HepG2 (cell line): ENCODE measurements around the gene WDR43. TPM values are rescaled to one million over a fixed set of nuclear protein-coding genes. Genes with fewer than 3 reads are reported as not detected.

Experiments
- BHLHE40 ChIP-seq: IDR thresholded peaks from 2 replicates; pipeline ENCODE4 v1.6.1; 2011; ENCODE audit warnings: low read length, improper control_type of control experiment
- CBFB ChIP-seq: sonication (generic); formaldehyde crosslinking; IDR thresholded peaks from 2 replicates; pipeline ENCODE4 v1.4.0; 2020; ENCODE audit warnings: missing genetic modification reagents
- CERS6 ChIP-seq: sonication (generic); formaldehyde crosslinking; IDR thresholded peaks from 2 replicates; pipeline ENCODE4 v1.5.0; 2020; ENCODE audit warnings: missing genetic modification reagents
- ELF1 ChIP-seq: sonication (generic); formaldehyde crosslinking; IDR thresholded peaks from 2 replicates; pipeline ENCODE4 v1.4.0; 2020; ENCODE audit warnings: missing genetic modification reagents
- ERF ChIP-seq: IDR thresholded peaks from 2 replicates; pipeline ENCODE4 v1.6.1; 2018; ENCODE audit warnings: missing biosample characterization, missing genetic modification reagents
- KAT8 ChIP-seq: IDR thresholded peaks from 2 replicates; pipeline ENCODE4 v1.6.1; 2016; ENCODE audit warnings: missing genetic modification reagents, missing compliant biosample characterization
- KDM3A ChIP-seq: IDR thresholded peaks from 2 replicates; pipeline ENCODE4 v1.6.1; 2018; ENCODE audit warnings: low read depth, missing compliant biosample characterization
- KMT2B ChIP-seq: IDR thresholded peaks from 2 replicates; pipeline ENCODE4 v1.6.1; 2016; ENCODE audit warnings: missing genetic modification reagents, missing compliant biosample characterization
- MEIS1 ChIP-seq: sonication (generic); formaldehyde crosslinking; IDR thresholded peaks from 2 replicates; pipeline ENCODE4 v1.9.0; 2021; ENCODE audit warnings: mild to moderate bottlenecking, missing genetic modification reagents, moderate library complexity, borderline replicate concordance
- NR2C2 ChIP-seq: sonication (generic); formaldehyde crosslinking; IDR thresholded peaks from 2 replicates; pipeline ENCODE4 v1.4.0; 2020; ENCODE audit warnings: missing genetic modification reagents, mild to moderate bottlenecking, moderate library complexity, borderline replicate concordance
- ONECUT2 ChIP-seq: sonication (generic); formaldehyde crosslinking; IDR thresholded peaks from 2 replicates; pipeline ENCODE4 v1.4.0; 2020; ENCODE audit warnings: missing genetic modification reagents
- PHB2 ChIP-seq: fragments of 450-650 bp; IDR thresholded peaks from 2 replicates; pipeline ENCODE4 v1.6.1; 2018; ENCODE audit not compliant: partially characterized antibody
- PHF21A ChIP-seq: sonication (generic); formaldehyde crosslinking; IDR thresholded peaks from 2 replicates; pipeline ENCODE4 v1.5.0; 2020; ENCODE audit warnings: mild to moderate bottlenecking, missing genetic modification reagents
- TGIF2 ChIP-seq: IDR thresholded peaks from 2 replicates; pipeline ENCODE4 v1.6.1; 2016; ENCODE audit warnings: control low read depth, missing compliant biosample characterization
- ZBTB26 ChIP-seq: IDR thresholded peaks from 2 replicates; pipeline ENCODE4 v1.6.1; 2016; ENCODE audit warnings: missing compliant biosample characterization, missing genetic modification reagents, borderline replicate concordance
- ZC3H4 ChIP-seq: sonication (generic); formaldehyde crosslinking; IDR thresholded peaks from 2 replicates; pipeline ENCODE4 v1.4.0; 2020; ENCODE audit warnings: missing genetic modification reagents, borderline replicate concordance
- ZFP36 ChIP-seq: fragments of 150-350 bp; IDR thresholded peaks from 2 replicates; pipeline ENCODE4 v1.6.1; 2018; ENCODE audit warnings: borderline replicate concordance, low read length, low read depth; ENCODE audit not compliant: partially characterized antibody
- ZNF205 ChIP-seq: IDR thresholded peaks from 2 replicates; pipeline ENCODE4 v1.6.1; 2018; ENCODE audit warnings: missing biosample characterization, missing genetic modification reagents
- ZNF549 ChIP-seq: sonication (generic); formaldehyde crosslinking; IDR thresholded peaks from 2 replicates; pipeline ENCODE4 v1.5.0; 2020; ENCODE audit warnings: missing genetic modification reagents
- ZNF563 ChIP-seq: sonication (generic); formaldehyde crosslinking; IDR thresholded peaks from 2 replicates; pipeline ENCODE4 v1.8.0; 2022; ENCODE audit warnings: mild to moderate bottlenecking, moderate library complexity, missing genetic modification reagents
- ZNF569 ChIP-seq: sonication (generic); formaldehyde crosslinking; IDR thresholded peaks from 2 replicates; pipeline ENCODE4 v1.5.0; 2020; ENCODE audit warnings: mild to moderate bottlenecking, missing genetic modification reagents, moderate library complexity, borderline replicate concordance
- ZNF639 ChIP-seq: conservative IDR thresholded peaks from 2 replicates; pipeline ENCODE4 v1.6.1; 2018; ENCODE audit warnings: missing genetic modification reagents
- ZNF703 ChIP-seq: sonication (generic); formaldehyde crosslinking; IDR thresholded peaks from 2 replicates; pipeline ENCODE4 v1.5.1; 2020; ENCODE audit warnings: missing genetic modification reagents, mild to moderate bottlenecking, moderate library complexity, borderline replicate concordance
- ZNF747 ChIP-seq: sonication (generic); formaldehyde crosslinking; IDR thresholded peaks from 2 replicates; pipeline ENCODE4 v1.8.1; 2023; ENCODE audit warnings: missing genetic modification reagents, mild to moderate bottlenecking, borderline replicate concordance
- ZSCAN22 ChIP-seq: sonication (generic); formaldehyde crosslinking; IDR thresholded peaks from 2 replicates; pipeline ENCODE4 v1.4.0; 2020; ENCODE audit warnings: mild to moderate bottlenecking, missing genetic modification reagents
- polyA plus RNA-seq, 8 experiments: library from polyadenylated mRNA; depleted of rRNA in 3 of 8; stranded (reverse) in 7 of 8; unstranded in 1 of 8; fragments of >200 nt; fragmentation: Illumina TruSeq in 4 of 8; extraction: Trizol in 4 of 8; gene quantifications; 2 replicates each; pipeline versions ENCODE4 v1.2.1 to v1.2.3, GENCODE V29; 2011 to 2016; ENCODE audit warnings: low read depth in 4 of 8, missing spikeins in 1 of 8, mixed read lengths in 1 of 8; ENCODE audit not compliant: insufficient read depth in 1 of 8
- total RNA-seq, 5 experiments: library from RNA; depleted of rRNA; stranded (reverse); fragments of >200 nt; fragmentation: Illumina TruSeq; extraction: Trizol; gene quantifications; 2 replicates each; pipeline ENCODE4 v1.2.3, GENCODE V29; 2016; ENCODE audit warnings: low read depth in 1 of 5
- TF ChIP-seq, protein P1 (sequence below): sonication (generic); formaldehyde crosslinking; IDR thresholded peaks from 2 replicates; pipeline ENCODE4 v1.4.0; 2020; ENCODE audit warnings: missing genetic modification reagents
- TF ChIP-seq, protein P2 (sequence below): sonication (generic); formaldehyde crosslinking; IDR thresholded peaks from 2 replicates; pipeline ENCODE4 v1.5.0; 2020; ENCODE audit warnings: missing genetic modification reagents, mild to moderate bottlenecking, borderline replicate concordance

Gene WDR43
- total and polyA plus RNA-seq, 2 of the 13 experiments (the other 11 are each of a cell fraction or from before 2014, with no cell fraction given): 121 to 167 TPM

- TF ChIP-seq ZNF563 (CRISPR knock-in tag) (no peak; the same call in 1 of the 2 replicates), PHB2 (no peak), ERF (CRISPR knock-in tag) (peak; percentile 99), KAT8 (CRISPR knock-in tag) (peak; percentile 100), ZNF205 (CRISPR knock-in tag) (peak; percentile 92), ZNF569 (CRISPR knock-in tag) (0 out of 2 replicates have a peak, but pooled peaks have one; percentile 54), KDM3A (CRISPR knock-in tag) (peak; percentile 89), ZNF639 (CRISPR knock-in tag) (peak; percentile 87), TGIF2 (peak; percentile 98), ZC3H4 (CRISPR knock-in tag) (no peak), ZSCAN22 (CRISPR knock-in tag) (0 out of 2 replicates have a peak, but pooled peaks have one; percentile 25), CBFB (peak; percentile 96), PHF21A (CRISPR knock-in tag) (peak; percentile 70; the same call in 1 of the 2 replicates), BHLHE40 (no peak), CERS6 (CRISPR knock-in tag) (no peak), ZNF703 (CRISPR knock-in tag) (peak; percentile 66; the same call in 1 of the 2 replicates), ZFP36 (peak; percentile 9), ZBTB26 (peak; percentile 93), NR2C2 (CRISPR knock-in tag) (peak; percentile 92), MEIS1 (peak; percentile 95), ZNF747 (peak; percentile 99), KMT2B (CRISPR knock-in tag) (peak; percentile 100), ELF1 (CRISPR knock-in tag) (peak; percentile 79), ZNF549 (CRISPR knock-in tag) (no peak), ONECUT2 (CRISPR knock-in tag) (no peak)
- TF ChIP-seq, protein P1, sequence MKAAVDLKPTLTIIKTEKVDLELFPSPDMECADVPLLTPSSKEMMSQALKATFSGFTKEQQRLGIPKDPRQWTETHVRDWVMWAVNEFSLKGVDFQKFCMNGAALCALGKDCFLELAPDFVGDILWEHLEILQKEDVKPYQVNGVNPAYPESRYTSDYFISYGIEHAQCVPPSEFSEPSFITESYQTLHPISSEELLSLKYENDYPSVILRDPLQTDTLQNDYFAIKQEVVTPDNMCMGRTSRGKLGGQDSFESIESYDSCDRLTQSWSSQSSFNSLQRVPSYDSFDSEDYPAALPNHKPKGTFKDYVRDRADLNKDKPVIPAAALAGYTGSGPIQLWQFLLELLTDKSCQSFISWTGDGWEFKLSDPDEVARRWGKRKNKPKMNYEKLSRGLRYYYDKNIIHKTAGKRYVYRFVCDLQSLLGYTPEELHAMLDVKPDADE (CRISPR knock-in tag): peak; percentile 66; the same call in 1 of the 2 replicates
- TF ChIP-seq, protein P2, sequence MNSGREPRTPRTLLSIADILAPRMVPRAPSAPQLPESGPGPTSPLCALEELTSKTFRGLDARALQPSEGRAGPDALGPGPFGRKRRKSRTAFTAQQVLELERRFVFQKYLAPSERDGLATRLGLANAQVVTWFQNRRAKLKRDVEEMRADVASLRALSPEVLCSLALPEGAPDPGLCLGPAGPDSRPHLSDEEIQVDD (CRISPR knock-in tag): peak; percentile 86
Observed at GRCh38 chr2:28870146-28870891, 24.1 kb upstream of the WDR43 start, which contains the start of gene TRMT61B (continued).
